Adrenal gland (tissue), 5 donors: ENCODE results near the gene C1orf226.

Source experiments
- CTCF ChIP-seq, 6 experiments: fragments of 450-650 bp in 4 of 6; fragments of 200-600 bp in 2 of 6; sonication (generic) in 1 of 6; IDR thresholded peaks; 1 replicate in 5 of 6; 2 replicates in 1 of 6; pipeline versions ENCODE4 v1.5.1 to v1.8.0; 2016 to 2021; ENCODE audit warnings: antibody characterized with exemption in 6 of 6, mild to moderate bottlenecking in 2 of 6, moderate library complexity in 1 of 6
- POLR2A ChIP-seq, 2 donors: fragments of 450-650 bp; IDR thresholded peaks; one replicate each; pipeline ENCODE4 v1.6.1; 2017; ENCODE audit warnings: antibody characterized with exemption in 2 of 2, mild to moderate bottlenecking in 2 of 2, moderate library complexity in 1 of 2
- donor health status: DM: no; HTN: no; CAD: no.

GRCh38 chr1:162374406-162374805 is 7.1 kb upstream of the C1orf226 start:
- TF ChIP-seq POLR2A (IDR thresholded peaks at IDR 0.05): no peak
- no peak for TF ChIP-seq CTCF (IDR thresholded peaks at IDR 0.05)
